MCF 10A (cell line): ENCODE data around the gene PHF14. TPM values are rescaled to one million over a fixed set of nuclear protein-coding genes. Genes with fewer than 3 reads are reported as not detected.

Experiments used
- BruUV-seq: library from RNA; stranded (reverse); fragments of 400-500 nt; replicated peaks from 2 replicates; lab custom pipeline; 2021; lab: Mats Ljungman, UMichigan
- CTCF ChIA-PET: fragments of 300-600 bp; sonication (Branson Sonifier 250); formaldehyde crosslinking; extraction: SDS; loops from one replicate; lab custom pipeline; 2021; ENCODE audit warnings: antibody characterized with exemption, inconsistent platforms; lab: Yijun Ruan, JAX
- POLR2A ChIA-PET: fragments of 300-600, 350-650 bp; sonication (Branson Sonifier 250); formaldehyde crosslinking; extraction: SDS; loops from one replicate; lab custom pipeline; 2020; ENCODE audit warnings: antibody characterized with exemption, inconsistent platforms; lab: Yijun Ruan, JAX
- DNase-seq: peaks from one replicate; pipeline ENCODE4 v3.0.0-alpha.2; 2018; ENCODE audit not compliant: unreplicated experiment
- H3K27ac Mint-ChIP-seq: one replicate; pipeline ENCODE4 v1.8.0; 2022; ENCODE audit warnings: mild to moderate bottlenecking, low read depth, mixed read lengths; ENCODE audit not compliant: unreplicated experiment
- H3K27me3 Mint-ChIP-seq: one replicate; pipeline ENCODE4 v1.8.0; 2022; ENCODE audit warnings: mixed read lengths; ENCODE audit not compliant: insufficient read depth, unreplicated experiment
- H3K36me3 Mint-ChIP-seq: one replicate; pipeline ENCODE4 v1.8.0; 2022; ENCODE audit warnings: mild to moderate bottlenecking, moderate library complexity, mixed read lengths; ENCODE audit not compliant: insufficient read depth, unreplicated experiment
- H3K4me1 Mint-ChIP-seq: one replicate; pipeline ENCODE4 v1.8.0; 2022; ENCODE audit warnings: mixed read lengths; ENCODE audit not compliant: insufficient read depth, unreplicated experiment
- H3K4me3 Mint-ChIP-seq: one replicate; pipeline ENCODE4 v1.8.0; 2022; ENCODE audit warnings: mild to moderate bottlenecking, moderate library complexity, mixed read lengths; ENCODE audit not compliant: unreplicated experiment
- H3K9me3 Mint-ChIP-seq: one replicate; pipeline ENCODE4 v1.8.0; 2022; ENCODE audit warnings: mixed read lengths; ENCODE audit not compliant: unreplicated experiment
- CTCF ChIP-seq: fragments of 200-600 bp; IDR thresholded peaks from one replicate; pipeline ENCODE4 v1.8.0; 2022; ENCODE audit warnings: antibody characterized with exemption, mild to moderate bottlenecking; ENCODE audit not compliant: unreplicated experiment
- intact Hi-C: fragments of 100-400 bp; cut with micrococcal nuclease; formaldehyde crosslinking; loops from 2 replicates; pipeline ENCODE4 v1.14.1; 2022
- total RNA-seq: library from RNA; stranded (reverse); gene quantifications from 2 replicates; pipeline ENCODE4 v1.2.3, GENCODE V29; 2022

The PHF14 gene
- total RNA-seq, 1 experiment from 2014 or later, result 39.6 TPM

- ChIA-PET CTCF (no interaction called here), POLR2A (no interaction called here)
Measured at GRCh38 chr7:11077816-11078215, 104.1 kb downstream of the PHF14 start.

GRCh38 chr7:11078247-11078834 is 104.7 kb downstream of the PHF14 start:
- ChIA-PET CTCF (no interaction called here), POLR2A (no interaction called here)
- Mint-ChIP-seq H3K9me3 (peaks cover 10% of the 10 kb centered on the region), H3K36me3 (peaks cover 26% of the 10 kb centered on the region), H3K27ac (no peak overlapping the region), H3K4me1 (peaks cover 11% of the 10 kb centered on the region), H3K4me3 (no peak overlapping the region), H3K27me3 (no peaks in the 10 kb centered on the region)
- no TSS peak for BruUV-seq
- DNase-seq, result no peak
- intact Hi-C loops, result no loop called here
- TF ChIP-seq CTCF, result no peak

More at GRCh38 chr7:11077816-11078215, 104.1 kb downstream of the PHF14 start:
- Mint-ChIP-seq H3K36me3 (peaks cover 26% of the 10 kb centered on the region), H3K4me3 (no peak overlapping the region), H3K27me3 (no peaks in the 10 kb centered on the region), H3K4me1 (peaks cover 7% of the 10 kb centered on the region), H3K9me3 (peaks cover 7% of the 10 kb centered on the region), H3K27ac (no peak overlapping the region)
- BruUV-seq, result no TSS peak
- no peak for DNase-seq
- TF ChIP-seq CTCF, result no peak
- intact Hi-C loops, result no loop called here

GRCh38 chr7:11079907-11080306 is 106.2 kb downstream of the PHF14 start:
- no peak for DNase-seq
- CTCF ChIA-PET, result no interaction called here
- Mint-ChIP-seq H3K27me3 (no peaks in the 10 kb centered on the region), H3K4me1 (peaks cover 11% of the 10 kb centered on the region), H3K27ac (no peak overlapping the region), H3K36me3 (peaks cover 19% of the 10 kb centered on the region), H3K4me3 (no peak overlapping the region), H3K9me3 (peaks cover 10% of the 10 kb centered on the region)
- intact Hi-C loops, result no loop called here
- BruUV-seq, result no TSS peak
- TF ChIP-seq CTCF, result no peak
- POLR2A ChIA-PET, result no interaction called here

GRCh38 chr7:11082121-11082520 is 108.4 kb downstream of the PHF14 start:
- Mint-ChIP-seq H3K4me1 (peaks cover 11% of the 10 kb centered on the region), H3K4me3 (no peak overlapping the region), H3K27ac (peak overlapping the region; percentile 100), H3K36me3 (peaks cover 12% of the 10 kb centered on the region), H3K9me3 (peaks cover 10% of the 10 kb centered on the region), H3K27me3 (no peaks in the 10 kb centered on the region)
- intact Hi-C loops, result no loop called here
- no peak for DNase-seq
- no peak for TF ChIP-seq CTCF
- CTCF ChIA-PET, result interaction anchor here (0.7 to 1.3 kb wide), 3 partner anchors 8 to 130 kb away, joined by 3 read pairs; no protein-coding TSS in a partner anchor
- POLR2A ChIA-PET, result interaction anchor here (0.6 to 1.8 kb wide), 6 partner anchors 10 to 1339 kb away, joined by 3 to 7 read pairs (median 4); no protein-coding TSS in a partner anchor
- BruUV-seq, result no TSS peak
